H9 (cell line): ENCODE results near the gene SDR42E2. TPM values are rescaled to one million over a fixed set of nuclear protein-coding genes. Genes with fewer than 3 reads are reported as not detected.

Experiments
- DNase-seq: peaks from one replicate; pipeline ENCODE4 v3.0.0-alpha.2; 2017
- H2AFZ ChIP-seq: one replicate; pipeline ENCODE4 v1.6.1; 2013; ENCODE audit warnings: mild to moderate bottlenecking, low read length, control low read depth, moderate library complexity
- H2AK5ac ChIP-seq: 2 replicates; pipeline ENCODE4 v1.6.1; 2013; ENCODE audit warnings: low read length, control low read depth, mixed read lengths; ENCODE audit not compliant: insufficient read length
- H2BK120ac ChIP-seq: one replicate; pipeline ENCODE4 v1.6.1; 2013; ENCODE audit warnings: low read depth, mild to moderate bottlenecking, low read length, control low read depth, inconsistent platforms; ENCODE audit not compliant: poor library complexity, severe bottlenecking
- H2BK12ac ChIP-seq: 2 replicates; pipeline ENCODE4 v1.6.1; 2013; ENCODE audit warnings: low read length, control low read depth, mixed read lengths, low read depth; ENCODE audit not compliant: insufficient read length
- H2BK15ac ChIP-seq: 2 replicates; pipeline ENCODE4 v1.6.1; 2013; ENCODE audit warnings: low read depth, low read length, control low read depth
- H2BK20ac ChIP-seq: one replicate; pipeline ENCODE4 v1.6.1; 2013; ENCODE audit warnings: low read depth, mild to moderate bottlenecking, low read length, control low read depth, inconsistent platforms; ENCODE audit not compliant: poor library complexity, severe bottlenecking
- H2BK5ac ChIP-seq: 2 replicates; pipeline ENCODE4 v1.6.1; 2013; ENCODE audit warnings: low read length, control low read depth, mixed read lengths; ENCODE audit not compliant: insufficient read length
- H3K14ac ChIP-seq: 2 replicates; pipeline ENCODE4 v1.6.1; 2013; ENCODE audit warnings: low read length, control low read depth; ENCODE audit not compliant: insufficient read depth
- H3K18ac ChIP-seq: 2 replicates; pipeline ENCODE4 v1.6.1; 2013; ENCODE audit warnings: low read depth, mild to moderate bottlenecking, mixed read lengths, low read length, control low read depth; ENCODE audit not compliant: insufficient read length
- H3K23ac ChIP-seq: 2 replicates; pipeline ENCODE4 v1.6.1; 2013; ENCODE audit warnings: low read length, control low read depth, mixed read lengths, low read depth; ENCODE audit not compliant: insufficient read length
- H3K23me2 ChIP-seq: 2 replicates; pipeline ENCODE4 v1.6.1; 2013; ENCODE audit warnings: low read depth, mild to moderate bottlenecking, mixed read lengths, low read length, control low read depth; ENCODE audit not compliant: insufficient read length, poor library complexity, severe bottlenecking
- H3K27ac ChIP-seq: 2 replicates; pipeline ENCODE4 v1.5.1; 2013; ENCODE audit warnings: low read length, control low read depth, mixed read lengths, low read depth; ENCODE audit not compliant: insufficient read length
- H3K27me3 ChIP-seq: 2 replicates; pipeline ENCODE4 v1.6.1; 2013; ENCODE audit warnings: low read length, control low read depth, inconsistent platforms; ENCODE audit not compliant: insufficient read depth
- H3K4ac ChIP-seq: 2 replicates; pipeline ENCODE4 v1.6.1; 2013; ENCODE audit warnings: low read depth, mild to moderate bottlenecking, control low read depth, inconsistent platforms, low read length, moderate library complexity
- H3K4me1 ChIP-seq: 2 replicates; pipeline ENCODE4 v1.6.1; 2013; ENCODE audit warnings: low read length, control low read depth, inconsistent platforms; ENCODE audit not compliant: insufficient read depth
- H3K4me2 ChIP-seq: 2 replicates; pipeline ENCODE4 v1.6.1; 2013; ENCODE audit warnings: low read length, control low read depth, mixed read lengths; ENCODE audit not compliant: insufficient read length, insufficient read depth
- H3K56ac ChIP-seq: 2 replicates; pipeline ENCODE4 v1.6.1; 2013; ENCODE audit warnings: low read depth, mild to moderate bottlenecking, mixed read lengths, low read length, control low read depth; ENCODE audit not compliant: insufficient read length
- H3K79me1 ChIP-seq: 2 replicates; pipeline ENCODE4 v1.6.1; 2013; ENCODE audit warnings: low read depth, mild to moderate bottlenecking, moderate library complexity, low read length, control low read depth, inconsistent platforms; ENCODE audit not compliant: insufficient read depth, poor library complexity, severe bottlenecking
- H3K79me2 ChIP-seq: 2 replicates; pipeline ENCODE4 v1.6.1; 2013; ENCODE audit warnings: low read length, control low read depth, inconsistent platforms; ENCODE audit not compliant: insufficient read depth
- H3K9ac ChIP-seq: 2 replicates; pipeline ENCODE4 v1.6.1; 2013; ENCODE audit warnings: low read length, control low read depth, mixed read lengths; ENCODE audit not compliant: insufficient read length; ENCODE audit errors: extremely low read depth
- H3K9me3 ChIP-seq: one replicate; pipeline ENCODE4 v1.6.1; 2013; ENCODE audit warnings: low read depth, low read length, inconsistent platforms; ENCODE audit not compliant: control insufficient read depth
- H3T11ph ChIP-seq: one replicate; pipeline ENCODE4 v1.6.1; 2013; ENCODE audit warnings: mild to moderate bottlenecking, low read length, control low read depth, inconsistent platforms
- H4K20me1 ChIP-seq: one replicate; pipeline ENCODE4 v1.6.1; 2013; ENCODE audit not compliant: control insufficient read depth, insufficient read length, insufficient read depth
- H4K5ac ChIP-seq: 2 replicates; pipeline ENCODE4 v1.6.1; 2013; ENCODE audit warnings: low read depth, mild to moderate bottlenecking, mixed read lengths, low read length, control low read depth; ENCODE audit not compliant: insufficient read length
- H4K8ac ChIP-seq: replicated peaks from 2 replicates; pipeline ENCODE4 v1.6.1; 2013; ENCODE audit warnings: low read length, control low read depth, mixed read lengths, low read depth; ENCODE audit not compliant: insufficient read length
- H4K91ac ChIP-seq: 2 replicates; pipeline ENCODE4 v1.6.1; 2013; ENCODE audit warnings: low read depth, mild to moderate bottlenecking, moderate library complexity, mixed read lengths, low read length, control low read depth; ENCODE audit not compliant: insufficient read length
- H3K27ac Mint-ChIP-seq, 3 experiments: 2 replicates in 2 of 3; 3 replicates in 1 of 3; pipeline ENCODE4 v1.8.0; 2020 to 2021; ENCODE audit warnings: mixed read lengths in 3 of 3, mild to moderate bottlenecking in 1 of 3, moderate library complexity in 1 of 3
- H3K27me3 Mint-ChIP-seq: 2 replicates; pipeline ENCODE4 v1.8.0; 2021; ENCODE audit warnings: low read depth, mild to moderate bottlenecking, moderate library complexity, mixed read lengths
- H3K36me3 Mint-ChIP-seq, 3 experiments: 2 replicates in 2 of 3; 3 replicates in 1 of 3; pipeline ENCODE4 v1.8.0; 2020 to 2021; ENCODE audit warnings: low read depth in 3 of 3, mixed read lengths in 3 of 3; ENCODE audit not compliant: insufficient read depth in 1 of 3
- H3K4me1 Mint-ChIP-seq, 2 experiments: 2 replicates each; pipeline ENCODE4 v1.8.0; 2020; ENCODE audit warnings: mixed read lengths in 2 of 2
- H3K4me3 Mint-ChIP-seq, 2 experiments: 2 replicates in 1 of 2; 3 replicates in 1 of 2; pipeline ENCODE4 v1.8.0; 2020 to 2021; ENCODE audit warnings: mild to moderate bottlenecking in 2 of 2, mixed read lengths in 2 of 2, moderate library complexity in 1 of 2
- H3K9me3 Mint-ChIP-seq, 2 experiments: 2 replicates in 1 of 2; 3 replicates in 1 of 2; pipeline ENCODE4 v1.8.0; 2020; ENCODE audit warnings: mild to moderate bottlenecking in 2 of 2, mixed read lengths in 2 of 2, moderate library complexity in 1 of 2
- WGBS: extraction: QIAGEN DNeasy Blood & Tissue Kit; methylation state at CpG from one replicate; pipeline ENCODE4 v1.1.7; 2013; ENCODE audit warnings: missing lambda C conversion rate, low lambda C conversion rate, mixed read lengths; ENCODE audit not compliant: insufficient read length; ENCODE audit errors: extremely low coverage; 5-methylcytosine and 5-hydroxymethylcytosine counted together
- total RNA-seq: library from RNA; stranded (reverse); gene quantifications from 2 replicates; pipeline ENCODE4 v1.2.1, GENCODE V29; 2021
- TF ChIP-seq, protein P1 (sequence below): fragments of 200-600 bp; sonication (generic); conservative IDR thresholded peaks from 3 replicates; pipeline ENCODE4 v1.8.0; 2021; ENCODE audit warnings: antibody characterized with exemption, mild to moderate bottlenecking

Gene SDR42E2
- total RNA-seq, 1 experiment from 2014 or later = 0.09 TPM

DNA sequence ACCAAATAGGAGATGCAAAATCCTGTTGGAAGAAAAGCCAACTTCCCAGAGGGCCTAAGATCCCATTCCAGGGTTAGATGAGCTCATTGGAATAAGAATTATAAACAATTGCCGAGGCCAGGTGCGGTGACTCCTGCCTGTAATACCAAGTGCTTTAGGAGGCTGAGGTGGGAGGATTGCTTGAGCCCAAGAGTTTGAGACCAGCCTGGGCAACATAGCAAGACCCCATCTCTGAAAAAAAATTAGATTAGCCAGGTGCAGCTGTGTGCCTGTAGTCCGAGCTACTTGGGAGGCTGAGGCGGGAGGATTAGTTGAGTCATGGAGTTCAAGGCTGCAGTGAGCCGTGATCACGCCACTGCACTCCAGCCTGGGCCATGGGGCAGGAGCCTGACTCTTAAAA lies 17.8 kb upstream of the SDR42E2 start:
- Histone ChIP-seq H2BK5ac (no peak overlapping the region), H3K18ac (no peak overlapping the region), H3K4me1 (no peaks in the 10 kb centered on the region), H2BK15ac (no peak overlapping the region), H2AK5ac (no peak overlapping the region), H2AFZ (no peak overlapping the region), H2BK20ac (no peak overlapping the region), H4K5ac (no peak overlapping the region), H3K14ac (no peak overlapping the region), H2BK120ac (no peak overlapping the region), H4K8ac (no peak overlapping the region), H2BK12ac (no peak overlapping the region), H3K4ac (no peak overlapping the region), H3K79me2 (no peaks in the 10 kb centered on the region), H3K23me2 (no peaks in the 10 kb centered on the region), H3K23ac (no peak overlapping the region), H3T11ph (no peak overlapping the region), H4K91ac (no peak overlapping the region), H3K9me3 (no peaks in the 10 kb centered on the region), H3K4me2 (no peak overlapping the region), H3K9ac (no peak overlapping the region), H4K20me1 (no peaks in the 10 kb centered on the region), H3K27me3 (no peaks in the 10 kb centered on the region), H3K27ac (no peak overlapping the region), H3K56ac (no peak overlapping the region), H3K79me1 (no peaks in the 10 kb centered on the region)
- Mint-ChIP-seq H3K4me1 (peaks cover 0 to 11% of the 10 kb centered on the region in 2 experiments; a peak in 3 of 4 replicates), H3K27ac (no peak overlapping the region), H3K27me3 (no peaks in the 10 kb centered on the region), H3K4me3 (no peak overlapping the region), H3K9me3 (no peaks in the 10 kb centered on the region), H3K36me3 (no peaks in the 10 kb centered on the region)
- WGBS = no CpG with 5 or more reads among the region's 6 CpGs
- DNase-seq = no peak
- TF ChIP-seq, protein P1, sequence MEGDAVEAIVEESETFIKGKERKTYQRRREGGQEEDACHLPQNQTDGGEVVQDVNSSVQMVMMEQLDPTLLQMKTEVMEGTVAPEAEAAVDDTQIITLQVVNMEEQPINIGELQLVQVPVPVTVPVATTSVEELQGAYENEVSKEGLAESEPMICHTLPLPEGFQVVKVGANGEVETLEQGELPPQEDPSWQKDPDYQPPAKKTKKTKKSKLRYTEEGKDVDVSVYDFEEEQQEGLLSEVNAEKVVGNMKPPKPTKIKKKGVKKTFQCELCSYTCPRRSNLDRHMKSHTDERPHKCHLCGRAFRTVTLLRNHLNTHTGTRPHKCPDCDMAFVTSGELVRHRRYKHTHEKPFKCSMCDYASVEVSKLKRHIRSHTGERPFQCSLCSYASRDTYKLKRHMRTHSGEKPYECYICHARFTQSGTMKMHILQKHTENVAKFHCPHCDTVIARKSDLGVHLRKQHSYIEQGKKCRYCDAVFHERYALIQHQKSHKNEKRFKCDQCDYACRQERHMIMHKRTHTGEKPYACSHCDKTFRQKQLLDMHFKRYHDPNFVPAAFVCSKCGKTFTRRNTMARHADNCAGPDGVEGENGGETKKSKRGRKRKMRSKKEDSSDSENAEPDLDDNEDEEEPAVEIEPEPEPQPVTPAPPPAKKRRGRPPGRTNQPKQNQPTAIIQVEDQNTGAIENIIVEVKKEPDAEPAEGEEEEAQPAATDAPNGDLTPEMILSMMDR = no peak
